HepG2 (cell line): ENCODE measurements around the gene NTS. TPM values are rescaled to one million over a fixed set of nuclear protein-coding genes. Genes with fewer than 3 reads are reported as not detected.

Experiments used
- ATAC-seq: fragments of 200-7000 bp; cut with Tn5 transposase; 3 replicates; pipeline ENCODE4 v1.9.1; 2020; ENCODE audit warnings: mild to moderate bottlenecking, moderate library complexity
- BruUV-seq: library from RNA; stranded (reverse); fragments of 400-500 nt; replicated peaks from 2 replicates; lab custom pipeline; 2021; lab: Mats Ljungman, UMichigan
- CTCF ChIA-PET: fragments of 300-600 bp; formaldehyde crosslinking; extraction: SDS; loops from one replicate; lab custom pipeline; 2021; ENCODE audit warnings: low total read pairs, inconsistent platforms, low intra/inter-chr PET ratio; lab: Yijun Ruan, JAX
- POLR2A ChIA-PET: fragments of 350-600 bp; sonication (Branson Sonifier 250); formaldehyde crosslinking; loops from one replicate; lab custom pipeline; 2020; ENCODE audit warnings: antibody characterized with exemption, inconsistent platforms; lab: Yijun Ruan, JAX
- DNase-seq: peaks from one replicate; pipeline ENCODE4 v3.0.0-alpha.2; 2015; ENCODE audit warnings: low spot score
- FAIRE-seq: peaks from 3 replicates; lab custom pipeline; 2011; peaks lifted over from hg19 to GRCh38; lab: Jason Lieb, UNC
- H2AFZ ChIP-seq: one replicate; pipeline ENCODE4 v1.6.1; 2011; ENCODE audit warnings: low read length, inconsistent platforms
- H3K27ac ChIP-seq: fragments of 300-600 bp; 3 replicates; pipeline ENCODE4 v1.8.0; 2011; ENCODE audit warnings: mixed run types, mild to moderate bottlenecking, mixed read lengths, low read length, inconsistent platforms; ENCODE audit not compliant: insufficient read depth; ENCODE audit errors: extremely low read length
- H3K27me3 ChIP-seq, 2 experiments: fragments of 200-600 bp in 1 of 2; 2 replicates in 1 of 2; 3 replicates in 1 of 2; pipeline versions ENCODE4 v1.6.0 to v1.8.0; 2011; ENCODE audit warnings: low read length in 2 of 2, mild to moderate bottlenecking in 2 of 2, moderate library complexity in 2 of 2, inconsistent platforms in 1 of 2; ENCODE audit not compliant: insufficient read depth in 2 of 2, control insufficient read depth in 1 of 2
- H3K36me3 ChIP-seq, 2 experiments: fragments of 200-600 bp in 1 of 2; replicated peaks in 1 of 2; 2 replicates in 1 of 2; 3 replicates in 1 of 2; pipeline versions ENCODE4 v1.5.1 to v1.8.0; 2011; ENCODE audit warnings: low read length in 2 of 2, inconsistent platforms in 1 of 2; ENCODE audit not compliant: insufficient read depth in 2 of 2, control insufficient read depth in 1 of 2
- H3K4me1 ChIP-seq: 2 replicates; pipeline ENCODE4 v1.5.1; 2012; ENCODE audit warnings: low read length, inconsistent platforms; ENCODE audit not compliant: insufficient read depth
- H3K4me2 ChIP-seq: 2 replicates; pipeline ENCODE4 v1.6.0; 2011; ENCODE audit warnings: low read depth, low read length, inconsistent platforms
- H3K4me3 ChIP-seq, 3 experiments: fragments of 200-600 bp in 1 of 3; sonication (generic), shearing (Covaris generic) in 1 of 3; replicated peaks in 1 of 3; 2 replicates each; pipeline ENCODE4 v1.5.1; 2011 to 2016; ENCODE audit warnings: low read length in 3 of 3, inconsistent platforms in 2 of 3, low read depth in 2 of 3, mild to moderate bottlenecking in 2 of 3, control low read depth in 1 of 3, mixed read lengths in 1 of 3; ENCODE audit not compliant: insufficient read depth in 1 of 3
- H3K79me2 ChIP-seq: one replicate; pipeline ENCODE4 v1.6.1; 2011; ENCODE audit warnings: low read length, inconsistent platforms; ENCODE audit not compliant: insufficient read depth
- H3K9ac ChIP-seq: 2 replicates; pipeline ENCODE4 v1.6.0; 2011; ENCODE audit warnings: mild to moderate bottlenecking, low read depth, low read length, inconsistent platforms; ENCODE audit not compliant: insufficient read depth
- H3K9me3 ChIP-seq: 2 replicates; pipeline ENCODE4 v1.5.1; 2012; ENCODE audit warnings: mild to moderate bottlenecking, low read length
- H4K20me1 ChIP-seq: 2 replicates; pipeline ENCODE4 v1.6.0; 2011; ENCODE audit warnings: inconsistent platforms, mild to moderate bottlenecking, low read length, moderate library complexity; ENCODE audit not compliant: insufficient read depth
- ASH2L ChIP-seq: fragments of 300-600, 200-600 bp; sonication (generic); IDR thresholded peaks from 2 replicates; pipeline ENCODE4 v1.7.0; 2017; ENCODE audit warnings: low read depth, mild to moderate bottlenecking, moderate library complexity, mixed read lengths, low read length; ENCODE audit not compliant: insufficient read length
- ATAD3A ChIP-seq: sonication (generic); formaldehyde crosslinking; IDR thresholded peaks from 2 replicates; pipeline ENCODE4 v1.4.0; 2020; ENCODE audit warnings: missing genetic modification reagents
- KLF16 ChIP-seq, 2 experiments: sonication (generic) in 1 of 2; formaldehyde crosslinking in 1 of 2; IDR thresholded peaks; 2 replicates each; pipeline versions ENCODE4 v1.6.1 to v1.8.0; 2016 to 2023; ENCODE audit warnings: missing genetic modification reagents in 2 of 2, missing compliant biosample characterization in 1 of 2
- NFRKB ChIP-seq: fragments of 450-650 bp; IDR thresholded peaks from 2 replicates; pipeline ENCODE4 v1.6.1; 2017
- PHF20 ChIP-seq: sonication (generic); formaldehyde crosslinking; IDR thresholded peaks from 2 replicates; pipeline ENCODE4 v1.5.0; 2020; ENCODE audit warnings: mild to moderate bottlenecking, missing genetic modification reagents
- POLR2G ChIP-seq: fragments of 200-400 bp; formaldehyde crosslinking; IDR thresholded peaks from 2 replicates; pipeline ENCODE4 v1.6.1; 2018; ENCODE audit warnings: mild to moderate bottlenecking, low read depth, low read length, moderate library complexity
- SAFB2 ChIP-seq: sonication (generic); formaldehyde crosslinking; IDR thresholded peaks from 2 replicates; pipeline ENCODE4 v1.5.1; 2020; ENCODE audit warnings: missing genetic modification reagents, low read depth, mild to moderate bottlenecking, borderline replicate concordance
- TEAD2 ChIP-seq: sonication (generic); formaldehyde crosslinking; IDR thresholded peaks from 2 replicates; pipeline ENCODE4 v1.9.0; 2021; ENCODE audit warnings: missing genetic modification reagents
- ZBTB7B ChIP-seq: sonication (generic); formaldehyde crosslinking; IDR thresholded peaks from 2 replicates; pipeline ENCODE4 v1.4.0; 2020; ENCODE audit warnings: missing genetic modification reagents
- ZFP91 ChIP-seq: sonication (generic); formaldehyde crosslinking; IDR thresholded peaks from 2 replicates; pipeline ENCODE4 v1.9.0; 2022; ENCODE audit warnings: missing genetic modification reagents, mild to moderate bottlenecking, borderline replicate concordance
- ZNF329 ChIP-seq: sonication (generic); formaldehyde crosslinking; IDR thresholded peaks from 2 replicates; pipeline ENCODE4 v1.9.0; 2021; ENCODE audit warnings: low read depth, mild to moderate bottlenecking, missing genetic modification reagents
- ZNF451 ChIP-seq: sonication (generic); formaldehyde crosslinking; IDR thresholded peaks from 2 replicates; pipeline ENCODE4 v1.5.0; 2020; ENCODE audit warnings: mild to moderate bottlenecking, missing genetic modification reagents
- ZNF598 ChIP-seq: sonication (generic); formaldehyde crosslinking; IDR thresholded peaks from 2 replicates; pipeline ENCODE4 v1.5.1; 2020; ENCODE audit warnings: mild to moderate bottlenecking, missing genetic modification reagents, borderline replicate concordance
- ZNF672 ChIP-seq: sonication (generic); formaldehyde crosslinking; IDR thresholded peaks from 2 replicates; pipeline ENCODE4 v1.8.1; 2022; ENCODE audit warnings: missing genetic modification reagents
- ZNF780A ChIP-seq: sonication (generic); formaldehyde crosslinking; IDR thresholded peaks from 2 replicates; pipeline ENCODE4 v1.8.0; 2022; ENCODE audit warnings: mild to moderate bottlenecking, missing genetic modification reagents, moderate library complexity
- ZSCAN9 ChIP-seq: IDR thresholded peaks from 2 replicates; pipeline ENCODE4 v1.6.1; 2016; ENCODE audit warnings: borderline replicate concordance
- in situ Hi-C: cut with HindIII; loops from 2 replicates; pipeline ENCODE4 v1.10.0; 2017; ENCODE audit warnings: low pct_unique_long_range_greater_than_20kb; ENCODE audit not compliant: extremely low pct_ligation_motif_present
- intact Hi-C: fragments of 100-400 bp; cut with micrococcal nuclease; formaldehyde crosslinking; loops from one replicate; pipeline ENCODE4 v1.10.0; 2022; ENCODE audit not compliant: unreplicated experiment
- polyA plus RNA-seq, 8 experiments: library from polyadenylated mRNA; depleted of rRNA in 3 of 8; stranded (reverse) in 7 of 8; unstranded in 1 of 8; fragments of >200 nt; fragmentation: Illumina TruSeq in 4 of 8; extraction: Trizol in 4 of 8; gene quantifications; 2 replicates each; pipeline versions ENCODE4 v1.2.1 to v1.2.3, GENCODE V29; 2011 to 2016; ENCODE audit warnings: low read depth in 4 of 8, missing spikeins in 1 of 8, mixed read lengths in 1 of 8; ENCODE audit not compliant: insufficient read depth in 1 of 8
- total RNA-seq, 5 experiments: library from RNA; depleted of rRNA; stranded (reverse); fragments of >200 nt; fragmentation: Illumina TruSeq; extraction: Trizol; gene quantifications; 2 replicates each; pipeline ENCODE4 v1.2.3, GENCODE V29; 2016; ENCODE audit warnings: low read depth in 1 of 5
- TF ChIP-seq, protein P1 (sequence below): sonication (generic); formaldehyde crosslinking; IDR thresholded peaks from 2 replicates; pipeline ENCODE4 v1.8.0; 2022; ENCODE audit warnings: mild to moderate bottlenecking, missing genetic modification reagents; ENCODE audit not compliant: insufficient replicate concordance
- TF ChIP-seq, protein P2 (sequence below): sonication (generic); formaldehyde crosslinking; IDR thresholded peaks from 2 replicates; pipeline ENCODE4 v1.5.1; 2020; ENCODE audit warnings: missing genetic modification reagents, mild to moderate bottlenecking, borderline replicate concordance
- TF ChIP-seq, protein P3 (sequence below): sonication (generic); formaldehyde crosslinking; IDR thresholded peaks from 2 replicates; pipeline ENCODE4 v1.4.0; 2020; ENCODE audit warnings: missing genetic modification reagents

The NTS gene
- total and polyA plus RNA-seq, 2 of the 13 experiments (the other 11 are each of a cell fraction or from before 2014, with no cell fraction given), result 0.05 to 0.13 TPM

- TF ChIP-seq, protein P1, sequence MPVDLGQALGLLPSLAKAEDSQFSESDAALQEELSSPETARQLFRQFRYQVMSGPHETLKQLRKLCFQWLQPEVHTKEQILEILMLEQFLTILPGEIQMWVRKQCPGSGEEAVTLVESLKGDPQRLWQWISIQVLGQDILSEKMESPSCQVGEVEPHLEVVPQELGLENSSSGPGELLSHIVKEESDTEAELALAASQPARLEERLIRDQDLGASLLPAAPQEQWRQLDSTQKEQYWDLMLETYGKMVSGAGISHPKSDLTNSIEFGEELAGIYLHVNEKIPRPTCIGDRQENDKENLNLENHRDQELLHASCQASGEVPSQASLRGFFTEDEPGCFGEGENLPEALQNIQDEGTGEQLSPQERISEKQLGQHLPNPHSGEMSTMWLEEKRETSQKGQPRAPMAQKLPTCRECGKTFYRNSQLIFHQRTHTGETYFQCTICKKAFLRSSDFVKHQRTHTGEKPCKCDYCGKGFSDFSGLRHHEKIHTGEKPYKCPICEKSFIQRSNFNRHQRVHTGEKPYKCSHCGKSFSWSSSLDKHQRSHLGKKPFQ (CRISPR knock-in tag), result no peak
- TF ChIP-seq ZNF598 (CRISPR knock-in tag) (no peak), ASH2L (no peak), SAFB2 (no peak), ZNF451 (CRISPR knock-in tag) (no peak)
Measured at GRCh38 chr12:85877459-85877858, 3.4 kb downstream of the NTS start (continued).

DNA sequence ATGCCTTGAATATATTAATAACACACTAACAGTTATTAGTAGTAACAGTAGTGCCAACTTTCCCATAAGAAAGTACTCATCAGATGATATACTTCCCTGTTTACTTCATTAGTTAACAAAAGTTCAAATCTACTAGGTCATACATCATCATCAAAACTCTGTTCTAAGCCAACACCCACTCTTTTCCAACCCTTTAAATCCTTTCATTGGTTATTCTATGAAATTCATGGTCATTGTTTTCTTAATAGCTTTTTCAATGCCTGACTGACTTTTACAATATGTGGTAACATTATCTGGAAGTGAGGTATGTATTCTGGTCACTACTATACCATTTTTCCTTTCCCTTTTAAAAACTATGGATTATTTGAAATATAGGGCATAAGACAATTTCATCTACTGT lies 9.7 kb downstream of the NTS start:
- POLR2A ChIA-PET, result no interaction called here
- H4K20me1 ChIP-seq, result no peaks in the 10 kb centered on the region
- no peak overlapping the region for H3K9ac ChIP-seq
- no peaks in the 10 kb centered on the region for H3K4me1 ChIP-seq
- BruUV-seq, result no TSS peak
- FAIRE-seq (no peak), DNase-seq (no peak), ATAC-seq (no peak)
- H3K9me3 ChIP-seq, result no peaks in the 10 kb centered on the region
- no peak overlapping the region for H3K27ac ChIP-seq
- no peaks in the 10 kb centered on the region for H3K27me3 ChIP-seq
- H2AFZ ChIP-seq, result no peak overlapping the region
- CTCF ChIA-PET, result no interaction called here
- H3K4me3 ChIP-seq, result no peak overlapping the region
- no peaks in the 10 kb centered on the region for H3K79me2 ChIP-seq
- H3K36me3 ChIP-seq, result no peaks in the 10 kb centered on the region
- H3K4me2 ChIP-seq, result no peak overlapping the region
- intact Hi-C loops (no loop called here), in situ Hi-C loops (no loop called here)
- TF ChIP-seq TEAD2, result no peak
- no peak for TF ChIP-seq KLF16 (CRISPR knock-in tag; IDR thresholded peaks at IDR 0.05)
- TF ChIP-seq, protein P2, sequence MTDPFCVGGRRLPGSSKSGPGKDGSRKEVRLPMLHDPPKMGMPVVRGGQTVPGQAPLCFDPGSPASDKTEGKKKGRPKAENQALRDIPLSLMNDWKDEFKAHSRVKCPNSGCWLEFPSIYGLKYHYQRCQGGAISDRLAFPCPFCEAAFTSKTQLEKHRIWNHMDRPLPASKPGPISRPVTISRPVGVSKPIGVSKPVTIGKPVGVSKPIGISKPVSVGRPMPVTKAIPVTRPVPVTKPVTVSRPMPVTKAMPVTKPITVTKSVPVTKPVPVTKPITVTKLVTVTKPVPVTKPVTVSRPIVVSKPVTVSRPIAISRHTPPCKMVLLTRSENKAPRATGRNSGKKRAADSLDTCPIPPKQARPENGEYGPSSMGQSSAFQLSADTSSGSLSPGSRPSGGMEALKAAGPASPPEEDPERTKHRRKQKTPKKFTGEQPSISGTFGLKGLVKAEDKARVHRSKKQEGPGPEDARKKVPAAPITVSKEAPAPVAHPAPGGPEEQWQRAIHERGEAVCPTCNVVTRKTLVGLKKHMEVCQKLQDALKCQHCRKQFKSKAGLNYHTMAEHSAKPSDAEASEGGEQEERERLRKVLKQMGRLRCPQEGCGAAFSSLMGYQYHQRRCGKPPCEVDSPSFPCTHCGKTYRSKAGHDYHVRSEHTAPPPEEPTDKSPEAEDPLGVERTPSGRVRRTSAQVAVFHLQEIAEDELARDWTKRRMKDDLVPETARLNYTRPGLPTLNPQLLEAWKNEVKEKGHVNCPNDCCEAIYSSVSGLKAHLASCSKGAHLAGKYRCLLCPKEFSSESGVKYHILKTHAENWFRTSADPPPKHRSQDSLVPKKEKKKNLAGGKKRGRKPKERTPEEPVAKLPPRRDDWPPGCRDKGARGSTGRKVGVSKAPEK (CRISPR knock-in tag), result no peak
- TF ChIP-seq POLR2G, result no peak
- no peak for TF ChIP-seq NFRKB
- no peak for TF ChIP-seq ZNF672 (CRISPR knock-in tag)
- TF ChIP-seq ZBTB7B, result no peak
- TF ChIP-seq, protein P3, sequence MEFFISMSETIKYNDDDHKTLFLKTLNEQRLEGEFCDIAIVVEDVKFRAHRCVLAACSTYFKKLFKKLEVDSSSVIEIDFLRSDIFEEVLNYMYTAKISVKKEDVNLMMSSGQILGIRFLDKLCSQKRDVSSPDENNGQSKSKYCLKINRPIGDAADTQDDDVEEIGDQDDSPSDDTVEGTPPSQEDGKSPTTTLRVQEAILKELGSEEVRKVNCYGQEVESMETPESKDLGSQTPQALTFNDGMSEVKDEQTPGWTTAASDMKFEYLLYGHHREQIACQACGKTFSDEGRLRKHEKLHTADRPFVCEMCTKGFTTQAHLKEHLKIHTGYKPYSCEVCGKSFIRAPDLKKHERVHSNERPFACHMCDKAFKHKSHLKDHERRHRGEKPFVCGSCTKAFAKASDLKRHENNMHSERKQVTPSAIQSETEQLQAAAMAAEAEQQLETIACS (CRISPR knock-in tag), result no peak
- TF ChIP-seq ZNF329 (CRISPR knock-in tag), result no peak
- no peak for TF ChIP-seq ZSCAN9 (CRISPR knock-in tag)
- TF ChIP-seq ATAD3A (CRISPR knock-in tag), result no peak
- no peak for TF ChIP-seq ZNF780A (CRISPR knock-in tag)
- TF ChIP-seq ZFP91 (CRISPR knock-in tag), result no peak
- no peak for TF ChIP-seq PHF20 (CRISPR knock-in tag)
